Activated CD4-positive, alpha-beta T cell treated with anti-CD3 and anti-CD28 coated beads for 48 hours (primary cell): ENCODE measurements around the gene SKOR1.

ENCODE experiments used
- DNase-seq: peaks from one replicate; pipeline ENCODE4 v3.0.0-alpha.2; 2020

The SKOR1 gene

GRCh38 chr15:67854358-67854757 is 29.0 kb downstream of the SKOR1 start:
- no peak for DNase-seq

GRCh38 chr15:67855842-67856241 is 30.5 kb downstream of the SKOR1 start:
- no peak for DNase-seq

GRCh38 chr15:67857220-67857619 is 31.9 kb downstream of the SKOR1 start:
- DNase-seq, result no peak

- DNase-seq, result no peak
Observed at GRCh38 chr15:67859331-67859946, 34.1 kb downstream of the SKOR1 start.

- DNase-seq, result no peak
Observed at GRCh38 chr15:67861983-67862382, 36.7 kb downstream of the SKOR1 start.

GRCh38 chr15:67862750-67863441 is 37.6 kb downstream of the SKOR1 start:
- no peak for DNase-seq

GRCh38 chr15:67863442-67863987 is 38.2 kb downstream of the SKOR1 start:
- peak; percentile 85 for DNase-seq

GRCh38 chr15:67865331-67865730 is 40.0 kb downstream of the SKOR1 start:
- no peak for DNase-seq

- no peak for DNase-seq
Observed at GRCh38 chr15:67865766-67866165, 40.5 kb downstream of the SKOR1 start.

- DNase-seq, result no peak
Observed at GRCh38 chr15:67869701-67870100, 44.4 kb downstream of the SKOR1 start.

GRCh38 chr15:67870868-67871408 is 45.6 kb downstream of the SKOR1 start:
- DNase-seq, result no peak

- DNase-seq, result no peak
Observed at GRCh38 chr15:67873777-67874176, 48.5 kb downstream of the SKOR1 start.

- DNase-seq, result no peak
Observed at GRCh38 chr15:67878712-67879206, 53.5 kb downstream of the SKOR1 start.

GRCh38 chr15:67879440-67880129 is 54.3 kb downstream of the SKOR1 start:
- no peak for DNase-seq

- DNase-seq, result no peak
Observed at GRCh38 chr15:67880651-67881182, 55.4 kb downstream of the SKOR1 start.

GRCh38 chr15:67882487-67883233 is 57.4 kb downstream of the SKOR1 start:
- no peak for DNase-seq

GRCh38 chr15:67883234-67883773 is 58.0 kb downstream of the SKOR1 start:
- no peak for DNase-seq

- DNase-seq, result no peak
Observed at GRCh38 chr15:67884009-67884408, 58.7 kb downstream of the SKOR1 start.
